ENCODE measurements around the gene PCCA.
"Not testable (repeated sequence)": the region's sequence is repeated elsewhere in the genome, so short reads cannot be mapped to it uniquely, and the experiment has no call there.

The PCCA gene

DNA sequence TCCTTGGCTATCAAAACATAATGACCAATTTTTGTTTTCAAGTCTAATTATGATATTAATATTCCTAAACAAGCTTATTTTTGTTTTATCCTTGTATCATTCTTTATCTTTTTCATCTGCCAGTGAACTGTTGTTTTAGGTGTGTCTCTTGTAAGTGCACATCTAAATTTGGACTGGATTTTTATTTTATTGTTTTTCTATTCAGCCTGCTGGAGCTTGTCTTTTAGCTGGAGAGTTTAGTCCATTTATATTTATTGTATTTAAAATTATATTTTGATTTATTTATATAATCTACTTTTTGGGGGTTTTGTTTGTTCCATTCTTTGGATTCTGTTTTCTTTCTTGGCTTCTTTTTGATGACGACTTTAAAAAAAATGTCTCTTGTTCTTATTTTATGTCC lies 159.0 kb downstream of the PCCA start:
- no peak for DNase-seq

- DNase-seq, result no peak
These were observed 165.1 kb downstream of the PCCA start for GRCh38 chr13:100254002-100254401.

- no peak for DNase-seq
These were observed 173.5 kb downstream of the PCCA start for GRCh38 chr13:100262404-100262803.

DNA sequence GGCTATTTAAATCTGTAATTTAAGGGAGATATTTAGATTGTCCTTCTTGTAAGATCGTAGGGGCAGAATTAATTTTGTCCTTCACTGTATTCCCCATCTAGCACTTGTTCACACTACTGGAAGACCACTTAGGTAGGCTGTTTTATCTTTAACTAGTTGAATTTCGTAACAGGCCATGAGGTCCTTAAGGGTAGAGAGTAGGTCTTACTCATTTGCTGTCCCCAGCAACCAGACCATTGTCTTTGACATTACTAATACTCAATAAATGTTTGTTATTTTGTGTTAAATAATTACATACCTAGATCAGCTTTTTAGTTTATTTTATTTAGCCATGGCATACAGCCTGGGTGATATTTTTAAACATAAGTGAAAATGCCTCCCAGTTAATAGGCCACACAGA lies 177.1 kb downstream of the PCCA start:
- DNase-seq, result no peak

DNA sequence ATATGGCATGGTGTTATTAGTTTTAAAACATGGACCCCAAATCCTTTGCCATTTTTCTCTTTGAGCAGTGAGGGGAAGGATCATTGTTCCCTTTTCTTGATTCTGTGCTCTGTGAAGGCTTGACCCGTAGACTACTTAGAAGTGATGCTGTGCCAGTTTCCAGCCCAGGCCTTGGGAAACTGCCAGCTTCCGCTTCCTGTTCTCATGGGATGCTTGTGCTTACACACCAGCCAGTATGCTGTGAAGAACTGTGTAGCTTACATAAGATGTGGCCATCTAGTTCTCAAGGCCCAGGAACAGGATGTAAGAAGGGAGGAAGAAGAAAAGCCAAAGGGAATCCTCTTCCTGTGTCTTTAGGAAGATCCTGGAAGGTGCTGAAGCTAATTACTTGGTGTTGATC lies 180.9 kb downstream of the PCCA start:
- peak; percentile 95 to 96 for DNase-seq

GRCh38 chr13:100273138-100273537 lies 184.2 kb downstream of the PCCA start:
- DNase-seq, result no peak

DNA sequence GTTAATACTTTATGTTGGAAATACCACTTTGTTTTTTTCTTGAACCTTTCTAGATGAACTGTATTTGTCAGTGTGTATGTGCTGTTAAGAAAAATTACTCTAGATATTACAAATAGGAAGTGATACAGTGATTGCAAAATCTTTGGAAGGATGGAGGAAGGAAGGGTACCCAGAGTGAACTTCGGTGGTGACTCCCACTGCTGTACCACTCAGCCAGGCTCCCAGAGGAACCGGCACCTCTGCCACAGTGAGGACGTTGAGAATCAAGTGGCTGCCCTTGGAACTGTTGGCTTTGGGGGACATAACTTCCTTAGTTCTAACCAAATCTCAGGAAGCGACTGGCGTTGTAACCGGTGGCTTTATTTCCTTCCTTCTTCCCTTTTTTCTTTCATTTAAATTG lies 184.7 kb downstream of the PCCA start:
- peak; percentile 89 to 90 for DNase-seq

- DNase-seq, result peak; percentile 74 to 88
These were observed 186.1 kb downstream of the PCCA start for GRCh38 chr13:100274942-100275506.

GRCh38 chr13:100275746-100276145 lies 186.9 kb downstream of the PCCA start:
- no peak for DNase-seq

GRCh38 chr13:100280681-100281080 lies 191.8 kb downstream of the PCCA start:
- no peak for DNase-seq

- DNase-seq, result not testable (repeated sequence)
These were observed 193.4 kb downstream of the PCCA start for GRCh38 chr13:100282306-100282705.

GRCh38 chr13:100290165-100290801 lies 201.4 kb downstream of the PCCA start:
- DNase-seq, result peak; percentile 61 to 73

DNA sequence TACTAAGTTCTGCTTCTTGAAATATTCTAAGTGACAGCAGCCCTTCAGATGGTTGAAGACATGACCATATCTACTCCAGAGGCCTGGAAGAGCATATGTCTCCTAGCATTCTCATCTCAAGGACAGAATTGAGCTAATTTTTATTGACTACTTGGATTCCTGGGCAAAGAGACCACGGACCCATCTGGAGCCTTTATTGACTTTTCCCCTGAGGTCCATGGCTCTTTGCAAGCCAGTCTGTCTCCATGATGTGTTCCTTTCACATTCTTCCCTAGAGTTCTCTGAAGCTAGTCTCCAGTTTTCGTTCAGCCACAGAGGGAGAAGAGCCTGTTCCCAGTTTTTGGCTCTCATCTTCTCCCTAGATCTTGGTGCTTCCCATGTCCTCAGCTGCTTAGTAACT lies 202.7 kb downstream of the PCCA start:
- DNase-seq, result no peak

DNA sequence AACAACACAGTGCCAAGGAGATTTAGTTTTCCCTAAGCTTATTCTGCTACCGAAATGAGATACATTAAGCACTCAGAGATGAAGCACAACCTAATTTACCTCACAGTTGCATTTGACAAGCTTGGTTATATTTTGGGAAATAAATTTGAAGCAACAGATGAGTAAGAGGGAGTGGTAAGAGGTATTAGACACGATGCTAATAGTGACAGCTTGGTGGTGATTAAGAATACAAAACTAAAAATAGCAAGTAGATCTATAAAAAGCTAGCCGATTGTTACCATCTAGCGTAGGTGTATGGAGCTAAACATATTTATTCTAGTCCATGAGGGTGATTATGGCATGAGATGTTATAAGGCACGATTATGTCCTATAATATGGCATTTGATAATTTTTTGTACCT lies 208.5 kb downstream of the PCCA start:
- DNase-seq, result no peak

DNA sequence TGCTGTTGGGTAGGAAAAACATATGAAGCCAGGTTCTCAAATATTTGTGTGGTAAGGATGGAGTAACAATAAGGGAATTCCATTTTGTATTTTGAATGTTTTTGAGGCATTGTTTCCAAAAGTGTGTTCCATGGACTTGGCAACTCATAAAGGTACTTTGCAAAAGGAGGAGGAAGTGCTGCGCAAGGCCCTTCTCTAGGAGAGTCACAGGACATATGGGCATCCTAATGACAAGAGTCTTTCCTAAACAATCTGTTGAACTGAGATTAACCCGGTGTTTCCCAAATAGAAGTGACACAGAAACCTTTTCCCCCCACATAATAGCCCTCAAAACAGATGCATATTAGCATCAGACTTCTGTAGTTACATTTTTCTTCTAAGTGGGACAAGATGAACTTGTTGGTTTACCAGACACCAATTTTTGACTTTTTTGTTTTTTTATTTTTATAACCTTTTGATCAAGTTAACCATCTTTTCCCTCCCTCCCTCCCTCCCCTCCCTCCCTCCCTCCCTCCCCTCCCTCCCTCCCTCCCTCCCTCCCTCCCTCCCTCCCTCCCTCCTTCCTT lies 209.3 kb downstream of the PCCA start:
- no peak for DNase-seq

GRCh38 chr13:100298691-100299090 lies 209.8 kb downstream of the PCCA start:
- DNase-seq, result no peak

GRCh38 chr13:100300243-100300642 lies 211.3 kb downstream of the PCCA start:
- DNase-seq, result no peak

- DNase-seq, result no peak
These were observed 211.8 kb downstream of the PCCA start for GRCh38 chr13:100300708-100301107.

DNA sequence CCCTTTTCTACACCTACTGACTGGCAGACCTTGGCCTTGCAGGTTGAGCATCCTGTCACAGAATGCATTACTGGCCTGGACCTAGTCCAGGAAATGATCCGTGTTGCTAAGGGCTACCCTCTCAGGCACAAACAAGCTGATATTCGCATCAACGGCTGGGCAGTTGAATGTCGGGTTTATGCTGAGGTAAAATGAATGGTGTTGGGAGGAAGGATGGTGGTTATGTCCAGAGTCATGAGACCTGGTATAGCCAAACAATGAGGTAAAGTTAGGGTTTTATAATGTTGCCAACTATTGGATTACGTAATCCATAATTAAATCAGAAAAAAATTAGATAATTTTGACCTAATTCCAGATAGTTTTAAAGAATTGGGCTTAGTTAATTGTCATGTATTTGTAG lies 212.5 kb downstream of the PCCA start:
- DNase-seq, result no peak

GRCh38 chr13:100302391-100302790 lies 213.5 kb downstream of the PCCA start:
- no peak for DNase-seq

DNA sequence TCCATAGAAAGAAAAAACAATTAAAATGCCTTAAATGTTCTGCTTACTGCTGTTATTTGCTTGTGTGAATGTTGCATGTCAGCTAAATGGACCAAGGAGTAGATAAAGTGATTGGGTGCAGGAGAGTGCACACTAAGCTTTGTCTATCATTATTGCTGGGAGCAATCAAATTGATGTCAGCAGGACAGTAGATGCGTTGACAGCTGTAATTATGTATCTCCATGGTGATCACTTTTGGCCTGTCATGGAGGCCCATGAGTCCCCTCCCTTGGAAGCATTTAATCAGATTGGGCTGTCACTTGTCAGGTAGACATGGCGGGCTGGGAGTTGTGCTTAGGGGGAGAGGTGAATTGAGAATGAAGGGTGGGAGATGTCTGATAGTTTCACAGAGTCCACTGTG lies 215.3 kb downstream of the PCCA start:
- no peak for DNase-seq

DNA sequence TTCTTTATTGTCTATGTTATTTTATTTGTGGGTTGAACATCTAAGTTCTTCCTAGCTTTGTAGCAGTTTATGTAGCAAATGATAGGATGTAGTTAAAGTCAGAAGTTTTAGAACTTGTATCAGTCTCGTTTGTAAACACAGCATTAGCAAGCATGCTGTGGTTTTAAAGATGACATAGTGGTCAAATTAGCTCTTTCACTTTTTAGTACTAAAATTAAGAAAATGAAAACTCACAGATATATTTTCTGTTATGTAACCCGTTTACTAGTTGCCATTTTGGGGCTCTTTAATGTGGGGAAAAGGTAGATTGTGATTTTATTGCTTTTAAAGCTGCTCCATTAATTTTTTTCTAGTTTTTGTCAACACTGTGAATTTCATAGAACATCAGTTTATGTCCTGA lies 216.5 kb downstream of the PCCA start:
- no peak for DNase-seq

GRCh38 chr13:100306030-100306429 lies 217.1 kb downstream of the PCCA start:
- no peak for DNase-seq

- no peak for DNase-seq
These were observed 217.6 kb downstream of the PCCA start for GRCh38 chr13:100306434-100306999.

All from AML-193 (cell line).